GM12892 (cell line): ENCODE results near the gene C2CD4C.

Experiments used
- POLR2A ChIP-seq: IDR thresholded peaks from 2 replicates; pipeline ENCODE4 v1.6.1; 2011; ENCODE audit warnings: low read depth, low read length, control low read depth
- POLR2AphosphoS5 ChIP-seq: IDR thresholded peaks from 2 replicates; pipeline ENCODE4 v1.6.1; 2011; ENCODE audit warnings: low read depth, low read length, control low read depth

GRCh38 chr19:384799-385169 lies 24.2 kb downstream of the C2CD4C start:
- TF ChIP-seq POLR2AphosphoS5 (no peak), POLR2A (no peak)
